ENCODE results near the gene ZNF407. TPM values are rescaled to one million over a fixed set of nuclear protein-coding genes. Genes with fewer than 3 reads are reported as not detected.

ZNF407 gene
- total RNA-seq, 2 donors from 2014 or later = 11.7 to 22.2 TPM

DNA sequence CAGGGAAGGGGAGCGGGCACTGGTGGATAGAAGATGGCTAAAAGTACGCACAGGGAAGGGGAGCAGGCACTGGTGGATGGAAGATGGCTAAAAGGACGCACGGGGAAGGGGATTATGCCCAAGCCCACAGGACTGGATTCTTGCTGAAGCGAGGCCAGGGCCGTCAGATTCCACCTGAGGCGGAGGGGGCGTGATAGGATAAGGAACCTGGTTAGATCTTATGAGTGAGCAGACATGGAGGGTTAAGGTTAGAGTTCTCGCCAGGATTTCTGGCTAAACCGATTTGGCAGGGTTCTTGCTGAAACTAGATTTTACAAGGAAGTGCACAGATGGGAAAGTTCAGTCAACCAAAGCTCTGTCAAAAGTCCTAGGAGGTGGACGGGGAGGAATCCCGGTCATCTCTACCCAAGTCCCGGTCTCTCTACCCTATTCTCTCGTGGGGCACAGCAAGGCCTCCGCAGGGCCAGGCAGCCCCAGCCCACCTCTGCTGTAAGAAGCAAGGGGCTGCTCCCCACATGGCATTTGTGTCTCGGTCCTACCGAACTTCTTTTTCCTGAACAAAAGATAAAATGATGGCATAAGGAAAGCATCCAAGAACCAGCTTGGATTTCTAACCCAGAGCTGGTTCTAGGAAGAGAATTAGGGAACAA lies 470.5 kb downstream of the ZNF407 start:
- H3K4me3 ChIP-seq = no peak overlapping the region
- no peak overlapping the region for H3K27ac ChIP-seq
- intact Hi-C loops (cut with DNase I) = no loop called here
- TF ChIP-seq CTCF (IDR thresholded peaks at IDR 0.05) = no peak
- no peak for TF ChIP-seq POLR2A (IDR thresholded peaks at IDR 0.05)
- no peak for TF ChIP-seq POLR2AphosphoS5 (IDR thresholded peaks at IDR 0.05)
- no peaks in the 10 kb centered on the region for H3K27me3 ChIP-seq (replicated peaks; ENCODE audit: insufficient read depth)
- no peak for DNase-seq (ENCODE audit: low spot score)
- no peaks in the 10 kb centered on the region for H3K36me3 ChIP-seq
- 90% methylated on average over 17 of the region's 17 CpGs for whole genome bisulfite sequencing
- no peaks in the 10 kb centered on the region for H3K9me3 ChIP-seq
- H3K4me1 ChIP-seq (replicated peaks) = no peaks in the 10 kb centered on the region

GRCh38 chr18:75068682-75069435 lies 471.2 kb downstream of the ZNF407 start:
- 94% methylated on average over 20 of the region's 20 CpGs for WGBS
- intact Hi-C loops (cut with DNase I) = no loop called here
- no peaks in the 10 kb centered on the region for H3K27me3 ChIP-seq (replicated peaks; ENCODE audit: insufficient read depth)
- no peak for DNase-seq (ENCODE audit: low spot score)
- no peaks in the 10 kb centered on the region for H3K9me3 ChIP-seq
- no peaks in the 10 kb centered on the region for H3K4me1 ChIP-seq (replicated peaks)
- no peaks in the 10 kb centered on the region for H3K36me3 ChIP-seq
- H3K27ac ChIP-seq = no peak overlapping the region
- no peak for TF ChIP-seq POLR2AphosphoS5 (IDR thresholded peaks at IDR 0.05)
- no peak for TF ChIP-seq CTCF (IDR thresholded peaks at IDR 0.05)
- no peak for TF ChIP-seq POLR2A (IDR thresholded peaks at IDR 0.05)
- H3K4me3 ChIP-seq = no peak overlapping the region

GRCh38 chr18:75070235-75070624 lies 472.6 kb downstream of the ZNF407 start:
- no peaks in the 10 kb centered on the region for H3K9me3 ChIP-seq
- TF ChIP-seq POLR2A (IDR thresholded peaks at IDR 0.05) (no peak), POLR2AphosphoS5 (IDR thresholded peaks at IDR 0.05) (no peak), CTCF (IDR thresholded peaks at IDR 0.05) (no peak)
- no peak overlapping the region for H3K4me3 ChIP-seq
- no peak for DNase-seq (ENCODE audit: low spot score)
- no peaks in the 10 kb centered on the region for H3K27me3 ChIP-seq (replicated peaks; ENCODE audit: insufficient read depth)
- no peaks in the 10 kb centered on the region for H3K4me1 ChIP-seq (replicated peaks)
- no peaks in the 10 kb centered on the region for H3K36me3 ChIP-seq
- H3K27ac ChIP-seq = peak overlapping the region in 1 of 2 donors; percentile 39
- WGBS = 68% methylated on average over 16 of the region's 16 CpGs
- intact Hi-C loops (cut with DNase I) = no loop called here

GRCh38 chr18:75070625-75071483 lies 473.2 kb downstream of the ZNF407 start:
- DNase-seq (ENCODE audit: low spot score) = peak; percentile 54
- H3K4me1 ChIP-seq (replicated peaks) = no peaks in the 10 kb centered on the region
- WGBS = 46% methylated on average over 22 of the region's 22 CpGs
- no peaks in the 10 kb centered on the region for H3K36me3 ChIP-seq
- H3K9me3 ChIP-seq = no peaks in the 10 kb centered on the region
- TF ChIP-seq CTCF (IDR thresholded peaks at IDR 0.05) (no peak), POLR2AphosphoS5 (IDR thresholded peaks at IDR 0.05) (peak; percentile 81)
- no peak overlapping the region for H3K4me3 ChIP-seq
- intact Hi-C loops (cut with DNase I) = no loop called here
- H3K27ac ChIP-seq = peak overlapping the region in 1 of 2 donors; percentile 39
- no peaks in the 10 kb centered on the region for H3K27me3 ChIP-seq (replicated peaks; ENCODE audit: insufficient read depth)
